Esophagus squamous epithelium (tissue), 5 donors: Measurements from ENCODE around the gene SNX7. TPM values are rescaled to one million over a fixed set of nuclear protein-coding genes. Genes with fewer than 3 reads are reported as not detected.

Source experiments
- DNase-seq: peaks from one replicate; lab custom pipeline; 2025; lab: John Stamatoyannopoulos, UW
- H3K27ac ChIP-seq, 4 donors: fragments of 200-600 bp; sonication (generic); one replicate each; pipeline ENCODE4 v1.5.1; 2016 to 2019; ENCODE audit warnings: mild to moderate bottlenecking in 1 of 4
- H3K27me3 ChIP-seq, 4 donors: fragments of 200-600 bp; sonication (generic); 1 replicate in 3 of 4; 2 replicates in 1 of 4; pipeline versions ENCODE4 v1.5.1 to v1.6.0; 2017 to 2021; ENCODE audit warnings: antibody characterized with exemption in 1 of 4
- H3K36me3 ChIP-seq, 3 donors: fragments of 200-600 bp; sonication (generic); one replicate each; pipeline ENCODE4 v1.5.1; 2016 to 2019
- H3K4me1 ChIP-seq, 3 donors: fragments of 200-600 bp; sonication (generic); one replicate each; pipeline ENCODE4 v1.5.1; 2017 to 2019
- H3K4me3 ChIP-seq, 4 donors: fragments of 200-600 bp; sonication (generic); 1 replicate in 3 of 4; 2 replicates in 1 of 4; pipeline ENCODE4 v1.5.1; 2016 to 2019; ENCODE audit warnings: mild to moderate bottlenecking in 2 of 4, moderate library complexity in 1 of 4
- H3K9me3 ChIP-seq, 3 donors: fragments of 200-600 bp; sonication (generic); one replicate each; pipeline ENCODE4 v1.5.1; 2016 to 2019
- CTCF ChIP-seq, 6 experiments: fragments of 450-650 bp in 4 of 6; fragments of 200-600 bp in 2 of 6; sonication (generic) in 2 of 6; IDR thresholded peaks; one replicate each; pipeline ENCODE4 v1.5.1; 2016 to 2019; ENCODE audit warnings: antibody characterized with exemption in 6 of 6, mild to moderate bottlenecking in 4 of 6, moderate library complexity in 4 of 6
- POLR2A ChIP-seq, 4 donors: fragments of 450-650 bp; IDR thresholded peaks; one replicate each; pipeline ENCODE4 v1.6.1; 2017; ENCODE audit warnings: antibody characterized with exemption in 4 of 4, mild to moderate bottlenecking in 4 of 4, moderate library complexity in 3 of 4
- WGBS, 2 donors: methylation state at CpG; one replicate each; pipeline ENCODE4 v1.1.5; 2018; 5-methylcytosine and 5-hydroxymethylcytosine counted together
- intact Hi-C: fragments of 100-400 bp; cut with DNase I; formaldehyde crosslinking; loops from one replicate; pipeline ENCODE4 v1.15.0; 2022
- total RNA-seq, 4 donors: library from RNA; depleted of rRNA; stranded (reverse); fragments of >200 nt; gene quantifications; one replicate each; pipeline ENCODE4 v1.1.0, GENCODE V29; 2016
- donor health status: DM: yes; HTN: yes; CAD: no.

Gene SNX7
- total RNA-seq, 4 donors from 2014 or later = 9.1 to 33.9 (median 22.1) TPM

- Histone ChIP-seq H3K9me3 (no peaks in the 10 kb centered on the region), H3K27me3 (no peaks in the 10 kb centered on the region), H3K4me1 (peaks cover 0 to 7% (median 0%) of the 10 kb centered on the region in 3 donors), H3K27ac (no peak overlapping the region), H3K4me3 (no peak overlapping the region), H3K36me3 (peaks cover 0 to 16% (median 0%) of the 10 kb centered on the region in 3 donors)
- DNase-seq = no peak
- WGBS, 2 donors = 94 to 98% methylated on average over 3 of the region's 3 CpGs
- intact Hi-C loops = no loop called here
- no peak for TF ChIP-seq CTCF (IDR thresholded peaks at IDR 0.05)
- no peak for TF ChIP-seq POLR2A (IDR thresholded peaks at IDR 0.05)
These were observed 20.3 kb downstream of the SNX7 start for GRCh38 chr1:98681812-98682211.

GRCh38 chr1:98688110-98688739 lies 26.7 kb downstream of the SNX7 start:
- intact Hi-C loops = no loop called here
- no peaks in the 10 kb centered on the region for H3K27me3 ChIP-seq
- H3K4me1 ChIP-seq = no peaks in the 10 kb centered on the region
- DNase-seq = no peak
- TF ChIP-seq POLR2A (IDR thresholded peaks at IDR 0.05) = no peak
- no peaks in the 10 kb centered on the region for H3K9me3 ChIP-seq
- peaks cover 0 to 46% (median 0%) of the 10 kb centered on the region in 3 donors for H3K36me3 ChIP-seq
- no peak overlapping the region for H3K27ac ChIP-seq
- no peak overlapping the region for H3K4me3 ChIP-seq
- WGBS, 2 donors = 88 to 96% methylated on average over 2 of the region's 2 CpGs

GRCh38 chr1:98690576-98690975 lies 29.1 kb downstream of the SNX7 start:
- intact Hi-C loops = no loop called here
- Histone ChIP-seq H3K4me1 (no peaks in the 10 kb centered on the region), H3K4me3 (no peak overlapping the region), H3K27me3 (no peaks in the 10 kb centered on the region), H3K9me3 (no peaks in the 10 kb centered on the region), H3K36me3 (peaks cover 0 to 49% (median 0%) of the 10 kb centered on the region in 3 donors), H3K27ac (no peak overlapping the region)
- TF ChIP-seq CTCF (IDR thresholded peaks at IDR 0.05) (no peak), POLR2A (IDR thresholded peaks at IDR 0.05) (no peak)
- DNase-seq = no peak

GRCh38 chr1:98692482-98692881 lies 31.0 kb downstream of the SNX7 start:
- no peaks in the 10 kb centered on the region for H3K9me3 ChIP-seq
- H3K27ac ChIP-seq = no peak overlapping the region
- no peaks in the 10 kb centered on the region for H3K27me3 ChIP-seq
- H3K4me3 ChIP-seq = no peak overlapping the region
- TF ChIP-seq CTCF (IDR thresholded peaks at IDR 0.05) = no peak
- no peak for TF ChIP-seq POLR2A (IDR thresholded peaks at IDR 0.05)
- no peaks in the 10 kb centered on the region for H3K4me1 ChIP-seq
- H3K36me3 ChIP-seq = peaks cover 0 to 49% (median 0%) of the 10 kb centered on the region in 3 donors
- 86 to 94% methylated on average over 2 of the region's 2 CpGs for WGBS, 2 donors
- no peak for DNase-seq
- intact Hi-C loops = no loop called here

- intact Hi-C loops = no loop called here
- no peaks in the 10 kb centered on the region for H3K4me1 ChIP-seq
- peaks cover 0 to 44% (median 0%) of the 10 kb centered on the region in 3 donors for H3K36me3 ChIP-seq
- no peak for DNase-seq
- TF ChIP-seq CTCF (IDR thresholded peaks at IDR 0.05) (no peak), POLR2A (IDR thresholded peaks at IDR 0.05) (no peak)
- H3K9me3 ChIP-seq = no peaks in the 10 kb centered on the region
- WGBS, 2 donors = 71 to 88% methylated on average over 2 of the region's 2 CpGs
- no peaks in the 10 kb centered on the region for H3K27me3 ChIP-seq
- no peak overlapping the region for H3K27ac ChIP-seq
- H3K4me3 ChIP-seq = no peak overlapping the region
These were observed 31.9 kb downstream of the SNX7 start for GRCh38 chr1:98693385-98693784.
